ENCODE measurements around the gene DCBLD1. TPM values are rescaled to one million over a fixed set of nuclear protein-coding genes. Genes with fewer than 3 reads are reported as not detected.

DCBLD1 gene
- total and polyA plus RNA-seq, 2 donors (not counting 3 experiments of a cell fraction or from before 2014, with no cell fraction given) = 30.2 to 44.3 TPM

GRCh38 chr6:117456998-117457397 lies 25.5 kb upstream of the DCBLD1 start:
- no peaks in the 10 kb centered on the region for H3K79me2 ChIP-seq (ENCODE audit: control insufficient read depth, insufficient read depth, low read length)
- no peaks in the 10 kb centered on the region for H3K9me1 ChIP-seq (replicated peaks; ENCODE audit: control insufficient read depth, extremely low read depth, insufficient read depth, low read length)
- TF ChIP-seq JUN (IDR thresholded peaks at IDR 0.05; ENCODE audit: borderline replicate concordance, insufficient read depth, insufficient read length, low read depth) = no peak
- no peak for TF ChIP-seq MYC (IDR thresholded peaks at IDR 0.05; ENCODE audit: low read depth, low read length)
- no peak for TF ChIP-seq POLR2A (IDR thresholded peaks at IDR 0.05; ENCODE audit: low read depth, low read length)
- no peak for TF ChIP-seq MAX (IDR thresholded peaks at IDR 0.05; ENCODE audit: insufficient read depth, insufficient read length)
- no peak for TF ChIP-seq FOS (IDR thresholded peaks at IDR 0.05; ENCODE audit: borderline replicate concordance, insufficient read depth, low read length)
- no peak for TF ChIP-seq GATA2 (IDR thresholded peaks at IDR 0.05; ENCODE audit: insufficient read depth, insufficient read length, low read depth, low read length)
- no peak for TF ChIP-seq EZH2 (IDR thresholded peaks at IDR 0.05; ENCODE audit: borderline replicate concordance, low read depth, low read length, severe bottlenecking)
- TF ChIP-seq CTCF (IDR thresholded peaks at IDR 0.05; ENCODE audit: extremely low read depth in 1 of 2, insufficient read depth in 1 of 2, low read depth in 1 of 2, low read length in 2 of 2) = no peak
- no peak for TF ChIP-seq POLR2AphosphoS5 (IDR thresholded peaks at IDR 0.05; ENCODE audit: insufficient read depth, low read depth, low read length)
- no peak overlapping the region for H3K27ac ChIP-seq (ENCODE audit: insufficient read depth, low read depth, low read length)
- no peak overlapping the region for H2AFZ ChIP-seq (ENCODE audit: low read depth, low read length)
- no peaks in the 10 kb centered on the region for H3K27me3 ChIP-seq (ENCODE audit: control insufficient read depth in 2 of 2, insufficient read depth in 2 of 2, low read length in 2 of 2)
- FAIRE-seq = no peak
- H3K36me3 ChIP-seq (ENCODE audit: control insufficient read depth in 2 of 2, extremely low read depth in 1 of 2, insufficient read depth in 2 of 2, low read length in 2 of 2) = no peaks in the 10 kb centered on the region
- intact Hi-C loops (cut with micrococcal nuclease) (no loop called here), dilution Hi-C loops (cut with MboI; ENCODE audit: extremely low pct_ligation_motif_present, low sequenced_read_pairs) (no loop called here)
- BruUV-seq (replicated peaks) = no TSS peak
- CTCF ChIA-PET = interaction anchor here (1.4 to 1.7 kb wide), 2 partner anchors 7 to 19 kb away, joined by 4 to 6 read pairs; no protein-coding TSS in a partner anchor
- no peak overlapping the region for H3K4me2 ChIP-seq (ENCODE audit: insufficient read depth, low read length)
- H3K9me3 ChIP-seq (replicated peaks; ENCODE audit: control insufficient read depth, insufficient read depth, low read length) = no peaks in the 10 kb centered on the region
- H3K4me1 ChIP-seq (ENCODE audit: control insufficient read depth, extremely low read depth, insufficient read depth, low read length) = no peaks in the 10 kb centered on the region
- no peak overlapping the region for H3K4me3 ChIP-seq (replicated peaks in 1 of 3; ENCODE audit: insufficient read depth in 1 of 3, low read depth in 1 of 3, low read length in 3 of 3)
- no peak overlapping the region for H3K9ac ChIP-seq (replicated peaks; ENCODE audit: extremely low read depth, insufficient read depth, low read length)
- no peaks in the 10 kb centered on the region for H4K20me1 ChIP-seq (replicated peaks; ENCODE audit: control insufficient read depth, extremely low read depth, insufficient read depth, low read length)
- POLR2A ChIA-PET = no interaction called here
- DNase-seq (ENCODE audit: low read depth, low spot score) = no peak

All from endothelial cell of umbilical vein (primary cell).